ENCODE data around the gene ATRNL1.
A peak's percentile ranks its signal among the peaks of the same experiment; 100 is the strongest.
"Not testable (repeated sequence)": the region's sequence is repeated elsewhere in the genome, so short reads cannot be mapped to it uniquely, and the experiment has no call there.

Gene ATRNL1

DNA sequence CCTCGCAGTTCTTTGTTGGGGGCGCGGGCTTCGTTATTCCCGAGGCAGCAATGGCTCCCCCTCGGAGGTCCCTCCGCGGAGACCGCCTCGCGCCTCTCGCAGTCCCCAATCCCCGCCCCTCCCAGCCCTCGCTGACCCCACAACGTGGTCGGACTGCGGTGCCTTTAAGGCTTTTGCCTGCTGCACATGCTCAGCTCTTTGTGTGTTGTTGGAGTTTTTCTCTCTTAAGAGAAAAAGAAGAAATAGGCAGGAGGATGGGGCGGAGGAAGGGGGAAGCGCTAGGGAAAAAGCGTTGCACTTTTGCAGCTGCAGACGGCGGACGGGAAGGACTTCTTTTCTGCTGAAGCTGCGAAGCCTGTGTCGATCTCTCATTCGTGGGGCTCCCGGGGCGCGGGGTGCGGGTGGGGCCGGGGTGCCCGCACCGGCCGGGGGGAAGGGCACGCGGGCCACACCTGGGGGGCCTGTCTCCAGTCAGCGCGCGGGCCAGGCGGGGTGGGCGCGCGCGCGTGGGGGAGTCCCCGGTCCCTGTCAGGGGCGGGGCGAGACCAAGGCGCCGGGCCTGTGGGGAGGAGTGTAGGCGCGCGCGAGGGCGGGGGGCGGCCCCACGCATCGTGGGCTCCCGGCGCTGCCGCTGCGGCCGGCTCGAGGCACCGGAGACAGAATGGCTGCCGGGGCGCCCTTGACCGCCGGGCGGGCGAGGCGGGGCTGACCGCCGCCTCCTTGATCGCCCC, 445 bp upstream of the ATRNL1 start:
- TF ChIP-seq, protein P1, sequence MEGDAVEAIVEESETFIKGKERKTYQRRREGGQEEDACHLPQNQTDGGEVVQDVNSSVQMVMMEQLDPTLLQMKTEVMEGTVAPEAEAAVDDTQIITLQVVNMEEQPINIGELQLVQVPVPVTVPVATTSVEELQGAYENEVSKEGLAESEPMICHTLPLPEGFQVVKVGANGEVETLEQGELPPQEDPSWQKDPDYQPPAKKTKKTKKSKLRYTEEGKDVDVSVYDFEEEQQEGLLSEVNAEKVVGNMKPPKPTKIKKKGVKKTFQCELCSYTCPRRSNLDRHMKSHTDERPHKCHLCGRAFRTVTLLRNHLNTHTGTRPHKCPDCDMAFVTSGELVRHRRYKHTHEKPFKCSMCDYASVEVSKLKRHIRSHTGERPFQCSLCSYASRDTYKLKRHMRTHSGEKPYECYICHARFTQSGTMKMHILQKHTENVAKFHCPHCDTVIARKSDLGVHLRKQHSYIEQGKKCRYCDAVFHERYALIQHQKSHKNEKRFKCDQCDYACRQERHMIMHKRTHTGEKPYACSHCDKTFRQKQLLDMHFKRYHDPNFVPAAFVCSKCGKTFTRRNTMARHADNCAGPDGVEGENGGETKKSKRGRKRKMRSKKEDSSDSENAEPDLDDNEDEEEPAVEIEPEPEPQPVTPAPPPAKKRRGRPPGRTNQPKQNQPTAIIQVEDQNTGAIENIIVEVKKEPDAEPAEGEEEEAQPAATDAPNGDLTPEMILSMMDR (IDR thresholded peaks at IDR 0.05; ENCODE audit: insufficient read depth, low read length, poor library complexity, severe bottlenecking) = no peak
- Histone ChIP-seq H3K36me3 (ENCODE audit: control insufficient read depth, insufficient read depth, low read length) (no peaks in the 10 kb centered on the region), H3K27me3 (replicated peaks; ENCODE audit: control insufficient read depth, insufficient read depth, low read length) (no peaks in the 10 kb centered on the region), H3K4me3 (replicated peaks; ENCODE audit: low read depth, low read length) (peak overlapping the region; percentile 71)
- DNase-seq (ENCODE audit: extremely low read depth, insufficient read length) = peak; percentile 56

DNA sequence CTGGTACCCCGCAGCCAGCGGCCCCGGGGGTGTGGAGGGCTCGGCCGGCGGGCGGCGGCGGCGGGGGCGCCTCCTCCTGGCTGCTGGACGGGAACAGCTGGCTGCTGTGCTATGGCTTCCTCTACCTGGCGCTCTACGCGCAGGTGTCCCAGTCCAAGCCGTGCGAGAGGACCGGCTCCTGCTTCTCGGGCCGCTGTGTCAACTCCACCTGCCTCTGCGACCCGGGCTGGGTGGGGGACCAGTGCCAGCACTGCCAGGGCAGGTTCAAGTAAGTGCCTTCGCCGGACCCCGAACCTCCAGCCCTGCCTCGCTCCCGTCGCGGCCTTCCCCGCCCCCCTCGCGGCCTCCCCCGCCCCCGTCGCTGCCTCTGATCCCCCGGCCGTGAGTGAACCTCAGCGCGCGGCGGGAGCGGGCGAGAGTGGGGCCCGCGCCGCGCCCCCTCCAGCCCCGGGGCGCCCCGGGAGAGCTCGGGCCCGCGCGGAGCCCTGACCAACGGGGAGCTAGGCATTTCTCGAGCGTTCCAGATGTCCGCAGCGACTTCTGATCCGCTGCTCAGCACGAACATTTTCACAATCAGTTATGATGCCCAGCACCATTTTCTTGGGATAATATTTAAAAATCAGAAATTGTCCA, 727 bp downstream of the ATRNL1 start:
- no peaks in the 10 kb centered on the region for H3K27me3 ChIP-seq (replicated peaks; ENCODE audit: control insufficient read depth, insufficient read depth, low read length)
- peak; percentile 41 for DNase-seq (ENCODE audit: extremely low read depth, insufficient read length)
- H3K36me3 ChIP-seq (ENCODE audit: control insufficient read depth, insufficient read depth, low read length) = no peaks in the 10 kb centered on the region
- TF ChIP-seq, protein P1 (IDR thresholded peaks at IDR 0.05; ENCODE audit: insufficient read depth, low read length, poor library complexity, severe bottlenecking) = peak; percentile 29
- H3K4me3 ChIP-seq (replicated peaks; ENCODE audit: low read depth, low read length) = peak overlapping the region; percentile 71

DNA sequence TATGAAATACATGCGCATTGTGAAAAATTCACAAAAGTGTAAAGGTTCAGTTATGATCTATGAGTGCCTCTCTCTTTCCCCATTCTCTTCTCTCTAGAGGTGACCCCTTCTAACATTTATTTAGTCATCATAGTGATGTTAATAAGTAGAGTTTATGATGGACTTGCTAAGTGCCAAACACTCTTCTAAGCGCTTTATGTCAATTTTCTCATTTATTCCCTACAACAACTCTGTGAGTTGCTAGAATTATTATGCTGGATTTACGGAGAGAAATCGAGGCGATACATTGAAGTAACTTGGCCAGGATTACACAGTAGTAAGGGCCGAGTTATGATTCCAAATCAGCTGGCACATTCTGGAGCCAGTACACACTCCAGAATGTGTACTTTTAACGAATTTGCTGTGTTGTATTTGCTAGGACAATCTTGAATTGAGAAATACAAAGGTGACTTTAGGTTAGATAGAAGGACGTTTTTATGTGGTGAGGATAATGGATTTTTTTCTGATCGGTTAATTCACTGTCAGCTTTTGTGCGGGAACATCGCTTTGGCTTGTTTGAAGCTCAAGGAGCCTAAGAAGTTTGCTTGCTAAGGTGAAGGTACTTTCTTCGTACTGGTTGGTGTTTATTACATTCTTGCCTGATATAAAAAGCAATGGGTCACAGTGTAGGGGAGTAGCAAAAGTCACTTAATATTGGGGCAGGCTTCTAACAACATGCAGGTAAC, 1.4 kb downstream of the ATRNL1 start:
- no peaks in the 10 kb centered on the region for H3K27me3 ChIP-seq (replicated peaks; ENCODE audit: control insufficient read depth, insufficient read depth, low read length)
- TF ChIP-seq, protein P1 (IDR thresholded peaks at IDR 0.05; ENCODE audit: insufficient read depth, low read length, poor library complexity, severe bottlenecking) = no peak
- no peaks in the 10 kb centered on the region for H3K36me3 ChIP-seq (ENCODE audit: control insufficient read depth, insufficient read depth, low read length)
- no peak for DNase-seq (ENCODE audit: extremely low read depth, insufficient read length)
- H3K4me3 ChIP-seq (replicated peaks; ENCODE audit: low read depth, low read length) = no peak overlapping the region; the same call in 1 of the 2 replicates

DNA sequence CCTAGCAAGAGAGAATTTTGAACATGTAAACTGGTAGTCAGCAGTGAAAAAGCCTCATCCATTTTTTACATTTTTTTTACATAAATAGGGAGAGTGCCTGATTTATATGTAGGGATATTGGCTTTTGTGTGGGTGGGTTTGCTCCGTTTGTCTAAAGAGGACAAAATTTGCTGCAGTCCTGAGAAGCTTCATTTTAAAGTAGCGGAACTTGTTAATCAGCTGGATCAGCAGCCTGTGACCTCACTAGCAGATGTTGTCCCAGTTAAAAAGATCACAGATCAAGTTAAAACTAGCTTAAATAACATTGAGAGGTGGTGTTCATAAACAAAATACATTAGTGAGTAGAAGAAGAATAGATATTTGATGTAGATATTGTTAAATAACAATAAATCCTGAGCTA, 2.6 kb downstream of the ATRNL1 start:
- TF ChIP-seq, protein P1 (IDR thresholded peaks at IDR 0.05; ENCODE audit: insufficient read depth, low read length, poor library complexity, severe bottlenecking) = no peak
- DNase-seq (ENCODE audit: extremely low read depth, insufficient read length) = no peak
- Histone ChIP-seq H3K27me3 (replicated peaks; ENCODE audit: control insufficient read depth, insufficient read depth, low read length) (no peaks in the 10 kb centered on the region), H3K36me3 (ENCODE audit: control insufficient read depth, insufficient read depth, low read length) (no peaks in the 10 kb centered on the region), H3K4me3 (replicated peaks; ENCODE audit: low read depth, low read length) (no peak overlapping the region)

DNA sequence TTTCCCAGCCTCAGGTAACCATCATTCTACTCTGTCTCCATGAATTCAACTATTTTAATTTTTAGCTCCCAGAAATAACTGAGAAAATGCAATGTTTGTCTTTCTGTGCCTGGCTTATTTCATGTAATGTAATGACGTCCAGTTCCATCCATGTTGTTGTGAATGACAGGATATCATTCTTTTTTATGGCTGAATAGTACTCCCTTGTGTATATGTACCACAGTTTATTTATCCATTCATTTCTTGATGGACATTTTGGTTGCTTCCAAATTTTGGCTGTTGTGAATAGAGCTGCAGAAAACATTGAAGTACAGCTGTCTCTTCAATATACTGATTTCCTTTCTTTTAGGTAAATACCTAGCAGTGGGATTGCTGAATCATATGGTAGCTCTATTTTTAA, 10.5 kb downstream of the ATRNL1 start:
- H3K36me3 ChIP-seq (ENCODE audit: control insufficient read depth, insufficient read depth, low read length) = no peaks in the 10 kb centered on the region
- DNase-seq (ENCODE audit: extremely low read depth, insufficient read length) = no peak
- no peaks in the 10 kb centered on the region for H3K27me3 ChIP-seq (replicated peaks; ENCODE audit: control insufficient read depth, insufficient read depth, low read length)
- no peak overlapping the region for H3K4me3 ChIP-seq (replicated peaks; ENCODE audit: low read depth, low read length)
- TF ChIP-seq, protein P1 (IDR thresholded peaks at IDR 0.05; ENCODE audit: insufficient read depth, low read length, poor library complexity, severe bottlenecking) = no peak

DNA sequence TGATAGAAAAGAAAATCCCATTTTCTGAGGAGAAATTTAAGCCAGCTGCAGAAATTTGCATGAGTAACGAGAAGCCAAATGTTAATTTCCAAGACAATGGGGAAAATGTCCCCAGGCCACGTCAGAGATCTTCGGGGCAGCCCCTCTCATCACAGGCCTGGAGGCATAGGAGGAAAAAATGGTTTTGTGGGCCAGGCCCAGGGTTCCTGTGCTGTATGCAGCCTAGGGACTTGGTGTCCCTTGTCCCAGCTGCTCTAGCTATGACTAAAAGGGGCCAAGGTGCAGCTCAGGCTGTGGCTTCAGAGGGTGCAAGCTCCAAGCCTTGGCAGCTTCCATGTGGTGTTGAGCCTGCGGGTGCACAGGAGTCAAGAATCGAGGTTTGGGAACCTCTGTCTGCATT, 12.2 kb downstream of the ATRNL1 start:
- not testable (repeated sequence) for DNase-seq (ENCODE audit: extremely low read depth, insufficient read length); H3K4me3 ChIP-seq (replicated peaks; ENCODE audit: low read depth, low read length); H3K27me3 ChIP-seq (replicated peaks; ENCODE audit: control insufficient read depth, insufficient read depth, low read length); H3K36me3 ChIP-seq (ENCODE audit: control insufficient read depth, insufficient read depth, low read length)
